H1 (cell line): ENCODE data around the gene OR51B5. TPM values are rescaled to one million over a fixed set of nuclear protein-coding genes. Genes with fewer than 3 reads are reported as not detected.
"Not testable (repeated sequence)": the region's sequence is repeated elsewhere in the genome, so short reads cannot be mapped to it uniquely, and the experiment has no call there.

ENCODE experiments used
- CTCF ChIA-PET: fragments of 300-600 bp; sonication (Branson Sonifier 250); formaldehyde crosslinking; loops from one replicate; lab custom pipeline; 2021; ENCODE audit not compliant: partially characterized antibody; lab: Charles Lee
- POLR2A ChIA-PET: fragments of 300-600 bp; sonication (Branson Sonifier 250); formaldehyde crosslinking; loops from one replicate; lab custom pipeline; 2021; ENCODE audit warnings: inconsistent platforms; ENCODE audit not compliant: partially characterized antibody; lab: Charles Lee
- DNase-seq, 2 experiments: peaks; one replicate each; pipeline versions ENCODE4 v3.0.0 to v3.0.0-alpha.2; 2010 to 2022; ENCODE audit warnings: low spot score in 2 of 2, low read depth in 1 of 2, mixed read lengths in 1 of 2
- FAIRE-seq: peaks from 2 replicates; lab custom pipeline; 2011; peaks lifted over from hg19 to GRCh38; lab: Jason Lieb, UNC
- H2AFZ ChIP-seq: 2 replicates; pipeline ENCODE4 v1.8.1; 2012; ENCODE audit warnings: low read length, inconsistent platforms
- H2AK5ac ChIP-seq: 2 replicates; pipeline ENCODE4 v1.6.1; 2013; ENCODE audit warnings: low read depth, low read length
- H2BK120ac ChIP-seq: replicated peaks from 2 replicates; pipeline ENCODE3; 2013; ENCODE audit warnings: low read depth, low read length, inconsistent platforms
- H2BK12ac ChIP-seq: 2 replicates; pipeline ENCODE4 v1.6.1; 2013; ENCODE audit warnings: low read depth, low read length
- H2BK15ac ChIP-seq: 2 replicates; pipeline ENCODE4 v1.6.1; 2013; ENCODE audit warnings: low read length
- H2BK20ac ChIP-seq: 2 replicates; pipeline ENCODE4 v1.6.1; 2013; ENCODE audit warnings: low read length
- H2BK5ac ChIP-seq: 2 replicates; pipeline ENCODE4 v1.6.1; 2013; ENCODE audit warnings: low read depth, low read length
- H3K14ac ChIP-seq: 2 replicates; pipeline ENCODE4 v1.6.1; 2013; ENCODE audit warnings: inconsistent platforms; ENCODE audit not compliant: insufficient read length
- H3K18ac ChIP-seq: 2 replicates; pipeline ENCODE4 v1.6.1; 2013; ENCODE audit warnings: low read length; ENCODE audit errors: extremely low read depth
- H3K23ac ChIP-seq: 2 replicates; pipeline ENCODE4 v1.6.1; 2013; ENCODE audit warnings: inconsistent platforms; ENCODE audit not compliant: insufficient read length
- H3K23me2 ChIP-seq: 2 replicates; pipeline ENCODE4 v1.6.1; 2013; ENCODE audit warnings: low read depth, low read length
- H3K27ac ChIP-seq: 2 replicates; pipeline ENCODE4 v1.6.1; 2011; ENCODE audit warnings: low read depth, low read length, inconsistent platforms
- H3K27me3 ChIP-seq, 4 experiments: replicated peaks in 1 of 4; 1 replicate in 1 of 4; 2 replicates in 3 of 4; pipeline versions ENCODE4 v1.6.1 to v1.8.1; 2011 to 2013; ENCODE audit warnings: low read length in 3 of 4, mild to moderate bottlenecking in 3 of 4, inconsistent platforms in 2 of 4, mixed read lengths in 2 of 4, moderate library complexity in 1 of 4; ENCODE audit not compliant: control insufficient read depth in 3 of 4, insufficient read depth in 3 of 4; ENCODE audit errors: extremely low read depth in 1 of 4
- H3K36me3 ChIP-seq, 4 experiments: 2 replicates each; pipeline versions ENCODE4 v1.6.1 to v1.8.1; 2011 to 2013; ENCODE audit warnings: mild to moderate bottlenecking in 4 of 4, low read length in 3 of 4, moderate library complexity in 2 of 4, control low read depth in 1 of 4, inconsistent platforms in 1 of 4; ENCODE audit not compliant: insufficient read depth in 4 of 4, control insufficient read depth in 2 of 4
- H3K4ac ChIP-seq: replicated peaks from 2 replicates; pipeline ENCODE3; 2013; ENCODE audit warnings: low read length, low read depth, mixed read lengths, inconsistent platforms; ENCODE audit not compliant: insufficient read length
- H3K4me1 ChIP-seq, 4 experiments: replicated peaks in 1 of 4; 1 replicate in 1 of 4; 2 replicates in 3 of 4; pipeline versions ENCODE4 v1.6.1 to v1.8.1; 2011 to 2013; ENCODE audit warnings: low read length in 3 of 4, inconsistent platforms in 2 of 4, mixed read lengths in 1 of 4; ENCODE audit not compliant: insufficient read depth in 4 of 4, control insufficient read depth in 3 of 4
- H3K4me2 ChIP-seq, 2 experiments: 2 replicates each; pipeline versions ENCODE4 v1.6.1 to v1.8.1; 2011 to 2013; ENCODE audit warnings: low read depth in 2 of 2, low read length in 2 of 2, control low read depth in 1 of 2, inconsistent platforms in 1 of 2, mild to moderate bottlenecking in 1 of 2; ENCODE audit not compliant: insufficient read depth in 1 of 2
- H3K4me3 ChIP-seq, 4 experiments: fragments of 200-600, 300-600 bp in 1 of 4; sonication (generic), shearing (Covaris generic), sonication (Bioruptor Twin) in 1 of 4; 2 replicates each; pipeline versions ENCODE4 v1.5.1 to v1.8.1; 2011 to 2016; ENCODE audit warnings: low read length in 4 of 4, low read depth in 3 of 4, control low read depth in 2 of 4, inconsistent platforms in 2 of 4, mild to moderate bottlenecking in 2 of 4, mixed read lengths in 1 of 4, moderate library complexity in 1 of 4; ENCODE audit not compliant: insufficient read depth in 2 of 4; ENCODE audit errors: extremely low read depth in 1 of 4
- H3K56ac ChIP-seq: replicated peaks from 2 replicates; pipeline ENCODE3; 2013; ENCODE audit warnings: low read depth, mild to moderate bottlenecking, mixed read lengths, low read length, inconsistent platforms; ENCODE audit not compliant: insufficient read length
- H3K79me1 ChIP-seq: 2 replicates; pipeline ENCODE4 v1.6.1; 2013; ENCODE audit warnings: low read depth, low read length, control low read depth
- H3K79me2 ChIP-seq, 2 experiments: 2 replicates each; pipeline versions ENCODE4 v1.6.1 to v1.8.1; 2012 to 2013; ENCODE audit warnings: low read length in 2 of 2, mild to moderate bottlenecking in 2 of 2, inconsistent platforms in 1 of 2; ENCODE audit not compliant: insufficient read depth in 2 of 2, control insufficient read depth in 1 of 2
- H3K9ac ChIP-seq, 4 experiments: replicated peaks in 1 of 4; 1 replicate in 1 of 4; 2 replicates in 3 of 4; pipeline versions ENCODE4 v1.6.1 to v1.8.1; 2011 to 2013; ENCODE audit warnings: low read depth in 3 of 4, low read length in 3 of 4, control low read depth in 2 of 4, mild to moderate bottlenecking in 2 of 4, moderate library complexity in 2 of 4, inconsistent platforms in 1 of 4; ENCODE audit errors: extremely low read depth in 1 of 4
- H3K9me3 ChIP-seq, 2 experiments: 2 replicates each; pipeline versions ENCODE4 v1.6.1 to v1.8.1; 2012 to 2013; ENCODE audit warnings: mild to moderate bottlenecking in 2 of 2, moderate library complexity in 2 of 2, control low read depth in 1 of 2, inconsistent platforms in 1 of 2, low read depth in 1 of 2, low read length in 1 of 2, mixed read lengths in 1 of 2; ENCODE audit not compliant: insufficient read depth in 2 of 2
- H4K20me1 ChIP-seq, 2 experiments: replicated peaks in 1 of 2; 2 replicates each; pipeline versions ENCODE3 to v1.8.1; 2011 to 2013; ENCODE audit warnings: inconsistent platforms in 2 of 2, low read length in 2 of 2, mild to moderate bottlenecking in 1 of 2; ENCODE audit not compliant: insufficient read depth in 2 of 2, control insufficient read depth in 1 of 2
- H4K5ac ChIP-seq: 2 replicates; pipeline ENCODE4 v1.6.1; 2013; ENCODE audit warnings: low read length, low read depth, mixed read lengths, inconsistent platforms; ENCODE audit not compliant: insufficient read length
- H4K8ac ChIP-seq: 2 replicates; pipeline ENCODE4 v1.8.0; 2013; ENCODE audit warnings: mild to moderate bottlenecking, moderate library complexity, low read length, inconsistent platforms; ENCODE audit not compliant: insufficient read depth; ENCODE audit errors: extremely low read depth
- H4K91ac ChIP-seq: replicated peaks from 2 replicates; pipeline ENCODE3; 2013; ENCODE audit warnings: low read length, mixed read lengths, inconsistent platforms; ENCODE audit not compliant: insufficient read length
- CEBPB ChIP-seq: IDR thresholded peaks from 2 replicates; pipeline ENCODE4 v1.6.1; 2012; ENCODE audit warnings: low read depth, low read length
- EGR1 ChIP-seq: IDR thresholded peaks from 2 replicates; pipeline ENCODE4 v1.6.1; 2011; ENCODE audit warnings: low read depth, low read length, borderline replicate concordance
- SP4 ChIP-seq: IDR thresholded peaks from 2 replicates; pipeline ENCODE4 v1.6.1; 2012; ENCODE audit warnings: low read length, inconsistent platforms
- SRF ChIP-seq: IDR thresholded peaks from 2 replicates; pipeline ENCODE4 v1.6.1; 2011; ENCODE audit warnings: mild to moderate bottlenecking, low read depth, low read length, moderate library complexity
- TCF12 ChIP-seq: IDR thresholded peaks from 2 replicates; pipeline ENCODE4 v1.6.1; 2011; ENCODE audit warnings: low read depth, mild to moderate bottlenecking, low read length
- WGBS, 2 experiments: shearing (Covaris generic) in 1 of 2; methylation state at CpG; one replicate each; pipeline versions ENCODE4 v1.1.6 to v1.1.7; 2013 to 2015; ENCODE audit warnings: low lambda C conversion rate in 2 of 2, mixed read lengths in 2 of 2, inconsistent platforms in 1 of 2, low coverage in 1 of 2, missing lambda C conversion rate in 1 of 2; ENCODE audit not compliant: insufficient replicate concordance in 2 of 2, insufficient coverage in 1 of 2, insufficient read length in 1 of 2; ENCODE audit errors: extremely low coverage in 1 of 2, missing lambda C conversion rate in 1 of 2; 5-methylcytosine and 5-hydroxymethylcytosine counted together
- polyA plus RNA-seq, 7 experiments: library from polyadenylated mRNA; depleted of rRNA in 3 of 7; stranded (reverse) in 5 of 7; unstranded in 2 of 7; fragments of >200 nt in 5 of 7; fragments of 200-250 nt in 2 of 7; gene quantifications; 1 replicate in 5 of 7; 2 replicates in 1 of 7; 4 replicates in 1 of 7; pipeline versions ENCODE4 v1.2.1 to v1.2.3, GENCODE V29; 2011 to 2013; ENCODE audit warnings: missing spikeins in 2 of 7, mixed read lengths in 2 of 7
- total RNA-seq: library from RNA; stranded (reverse); fragmentation: NEBNext Ultra II Directional; extraction: Animal tissue kit (Norgen Biotek cat#: 25700); gene quantifications from 2 replicates; pipeline ENCODE4 v1.2.1, GENCODE V29; 2021

OR51B5 gene
- total and polyA plus RNA-seq, 2 of the 8 experiments (the other 6 are each of a cell fraction or from before 2014, with no cell fraction given) = not detected

DNA sequence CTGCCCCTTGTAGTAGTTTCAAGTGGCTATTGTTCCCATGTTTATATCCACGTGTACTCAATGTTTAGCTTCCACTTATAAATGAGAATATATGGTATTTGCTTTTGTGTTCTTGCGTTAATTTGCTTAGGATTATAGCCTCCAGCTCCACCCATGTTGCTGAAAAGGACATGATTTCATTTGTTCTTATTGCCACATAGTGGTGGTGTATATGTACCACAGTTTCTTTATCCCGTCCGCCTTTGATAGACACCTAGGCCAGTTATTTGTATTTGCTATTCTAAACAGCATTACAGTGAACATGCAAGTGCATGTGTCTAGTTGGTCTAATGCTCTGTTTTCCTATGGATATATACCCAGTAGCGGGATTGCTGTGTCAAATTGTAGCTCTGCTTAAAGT is 26.0 kb downstream of the OR51B5 start (continued):
- TF ChIP-seq EGR1 (no peak), SRF (no peak), TCF12 (no peak), CEBPB (no peak), SP4 (no peak)

DNA sequence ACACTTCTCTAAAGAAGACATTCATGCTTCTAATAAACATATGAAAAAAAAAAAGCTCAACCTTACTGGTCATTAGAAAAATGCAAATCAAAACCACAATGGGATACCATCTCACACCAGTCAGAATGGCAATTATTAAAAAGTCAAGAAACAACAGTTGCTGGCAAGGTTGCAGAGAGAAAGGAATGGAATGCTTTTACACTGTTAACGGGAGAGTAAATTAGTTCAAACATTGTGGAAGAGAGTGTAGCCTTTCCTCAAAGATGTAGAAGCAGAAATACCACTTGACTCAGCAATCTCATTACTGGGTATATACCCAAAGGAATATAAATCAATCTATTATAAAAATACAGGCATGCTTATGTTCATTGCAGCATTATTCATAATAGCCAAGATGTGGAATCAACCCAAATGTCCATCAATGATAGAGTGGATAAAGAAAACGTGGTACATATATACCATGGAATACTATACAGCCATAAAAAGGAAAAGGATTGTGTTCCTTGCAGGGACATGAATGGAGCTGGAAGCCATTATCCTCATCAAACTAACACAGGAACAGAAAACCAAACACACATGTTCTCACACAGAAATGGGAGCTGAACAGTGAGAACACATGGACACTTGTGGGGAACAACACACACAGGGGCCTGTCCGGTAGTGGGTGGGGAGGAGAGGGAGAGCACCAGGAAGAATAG is 29.8 kb downstream of the OR51B5 start:
- H3K79me2 ChIP-seq, H3K27me3 ChIP-seq, H3K4me1 ChIP-seq, H2AK5ac ChIP-seq, POLR2A ChIA-PET, H3K9ac ChIP-seq, H2BK5ac ChIP-seq, H2BK15ac ChIP-seq, H2BK120ac ChIP-seq, H3K4me3 ChIP-seq, H3K79me1 ChIP-seq, H3K4me2 ChIP-seq, H3K9me3 ChIP-seq, FAIRE-seq, H3K56ac ChIP-seq, H3K18ac ChIP-seq, H2BK20ac ChIP-seq, H3K36me3 ChIP-seq, H3K27ac ChIP-seq, DNase-seq, H3K23me2 ChIP-seq, H3K14ac ChIP-seq, H4K20me1 ChIP-seq, H3K23ac ChIP-seq, H2AFZ ChIP-seq, H2BK12ac ChIP-seq, H3K4ac ChIP-seq, H4K91ac ChIP-seq, H4K5ac ChIP-seq, H4K8ac ChIP-seq: not testable (repeated sequence)
- CTCF ChIA-PET = interaction anchor here (1.3 kb wide), 1 partner anchor 8 kb away, joined by 3 read pairs; no protein-coding TSS in a partner anchor
- 88% methylated on average over 3 of the region's 3 CpGs; no CpG with 5 or more reads in 1 of the 2 experiments for WGBS, 2 experiments
